GM12878 (cell line): Measurements from ENCODE around the gene OR9Q1. TPM values are rescaled to one million over a fixed set of nuclear protein-coding genes. Genes with fewer than 3 reads are reported as not detected.

Experiments
- ATAC-seq: fragments of 200-7000 bp; cut with Tn5 transposase; 3 replicates; pipeline ENCODE4 v1.9.1; 2020; ENCODE audit warnings: mild to moderate bottlenecking, moderate library complexity
- BruUV-seq: library from RNA; stranded (reverse); fragments of 400-500 nt; replicated peaks from 2 replicates; lab custom pipeline; 2021; lab: Mats Ljungman, UMichigan
- CTCF ChIA-PET: fragments of 300-600 bp; sonication (Branson Sonifier 250); formaldehyde crosslinking; extraction: SDS; loops from one replicate; lab custom pipeline; 2021; ENCODE audit warnings: inconsistent platforms; lab: Yijun Ruan, JAX
- POLR2A ChIA-PET: fragments of 350-600 bp; formaldehyde crosslinking; extraction: SDS; loops from one replicate; lab custom pipeline; 2021; ENCODE audit warnings: inconsistent platforms; lab: Charles Lee
- RAD21 ChIA-PET: fragments of 300-600 bp; sonication (Branson Sonifier 250); formaldehyde crosslinking; loops from one replicate; lab custom pipeline; 2023; ENCODE audit warnings: antibody characterized with exemption; ENCODE audit not compliant: unreplicated experiment; lab: Charles Lee
- SMC1A ChIA-PET: fragments of 300-600 bp; sonication (Branson Sonifier 250); formaldehyde crosslinking; loops from one replicate; lab custom pipeline; 2023; ENCODE audit not compliant: unreplicated experiment, uncharacterized antibody; lab: Charles Lee
- DNase-seq: peaks from one replicate; pipeline ENCODE4 v3.0.0-alpha.2; 2011; ENCODE audit warnings: low read depth, low spot score
- FAIRE-seq: peaks from 3 replicates; lab custom pipeline; 2011; peaks lifted over from hg19 to GRCh38; lab: Jason Lieb, UNC
- H2AFZ ChIP-seq: 2 replicates; pipeline ENCODE4 v1.6.0; 2011; ENCODE audit warnings: low read depth, low read length, control low read depth; ENCODE audit not compliant: control insufficient read depth
- H3K27ac ChIP-seq: 2 replicates; pipeline ENCODE4 v1.5.1; 2011; ENCODE audit warnings: control low read depth; ENCODE audit not compliant: control insufficient read depth, insufficient read depth
- H3K27me3 ChIP-seq, 2 experiments: replicated peaks in 1 of 2; 2 replicates each; pipeline versions ENCODE4 v1.6.0 to v1.6.1; 2011; ENCODE audit warnings: low read length in 1 of 2; ENCODE audit not compliant: control insufficient read depth in 2 of 2, insufficient read depth in 2 of 2
- H3K36me3 ChIP-seq, 2 experiments: 2 replicates each; pipeline ENCODE4 v1.5.1; 2011; ENCODE audit warnings: low read length in 1 of 2; ENCODE audit not compliant: control insufficient read depth in 2 of 2, insufficient read depth in 2 of 2
- H3K4me1 ChIP-seq: 2 replicates; pipeline ENCODE4 v1.6.1; 2011; ENCODE audit warnings: mild to moderate bottlenecking, low read length, moderate library complexity, mixed read lengths; ENCODE audit not compliant: control insufficient read depth, insufficient read depth
- H3K4me2 ChIP-seq: 2 replicates; pipeline ENCODE4 v1.6.0; 2011; ENCODE audit warnings: control low read depth; ENCODE audit not compliant: control insufficient read depth, insufficient read depth
- H3K4me3 ChIP-seq: fragments of 200-600 bp; sonication (generic); 2 replicates; pipeline ENCODE4 v1.5.1; 2016
- H3K79me2 ChIP-seq: 2 replicates; pipeline ENCODE4 v1.6.0; 2011; ENCODE audit warnings: low read length; ENCODE audit not compliant: control insufficient read depth, insufficient read depth
- H3K9ac ChIP-seq: 2 replicates; pipeline ENCODE4 v1.8.0; 2011; ENCODE audit warnings: low read length, control low read depth, mixed read lengths; ENCODE audit not compliant: control insufficient read depth, insufficient read depth
- H3K9me3 ChIP-seq: replicated peaks from 3 replicates; pipeline ENCODE4 v1.5.1; 2011; ENCODE audit warnings: mild to moderate bottlenecking, low read length; ENCODE audit not compliant: control insufficient read depth, insufficient read depth
- H4K20me1 ChIP-seq: 2 replicates; pipeline ENCODE4 v1.6.0; 2011; ENCODE audit not compliant: control insufficient read depth, insufficient read depth
- CEBPB ChIP-seq, 2 experiments: fragments of 150-350 bp in 1 of 2; IDR thresholded peaks; 2 replicates each; pipeline ENCODE4 v1.6.1; 2012 to 2014; ENCODE audit warnings: low read depth in 2 of 2, low read length in 2 of 2, borderline replicate concordance in 1 of 2, inconsistent platforms in 1 of 2
- GATAD2B ChIP-seq: fragments of 450-650 bp; conservative IDR thresholded peaks from 2 replicates; pipeline ENCODE4 v1.6.1; 2017; ENCODE audit warnings: low read depth, mild to moderate bottlenecking, moderate library complexity
- KLF5 ChIP-seq: fragments of 450-650 bp; IDR thresholded peaks from 2 replicates; pipeline ENCODE4 v1.6.1; 2014; ENCODE audit warnings: mild to moderate bottlenecking; ENCODE audit not compliant: partially characterized antibody
- PAX8 ChIP-seq: fragments of 450-650 bp; IDR thresholded peaks from 2 replicates; pipeline ENCODE4 v1.6.1; 2017; ENCODE audit warnings: mild to moderate bottlenecking, moderate library complexity
- SREBF2 ChIP-seq: IDR thresholded peaks from 2 replicates; pipeline ENCODE4 v1.6.1; 2012; ENCODE audit warnings: mild to moderate bottlenecking, low read length
- TCF12 ChIP-seq: IDR thresholded peaks from 2 replicates; pipeline ENCODE4 v1.6.1; 2011; ENCODE audit warnings: low read depth, mild to moderate bottlenecking, low read length
- ZBTB11 ChIP-seq: fragments of 450-650 bp; formaldehyde crosslinking; IDR thresholded peaks from 2 replicates; pipeline ENCODE4 v1.5.0; 2022; ENCODE audit warnings: mild to moderate bottlenecking, missing genetic modification characterization
- ZNF592 ChIP-seq: fragments of 450-650 bp; IDR thresholded peaks from 2 replicates; pipeline ENCODE4 v1.6.1; 2017; ENCODE audit warnings: mild to moderate bottlenecking, moderate library complexity
- ZZZ3 ChIP-seq: IDR thresholded peaks from 2 replicates; pipeline ENCODE4 v1.6.1; 2011; ENCODE audit warnings: low read depth; ENCODE audit not compliant: control insufficient read depth, insufficient read length
- WGBS: methylation state at CpG from one replicate; pipeline ENCODE4 v1.1.6; 2016; ENCODE audit warnings: low lambda C conversion rate; ENCODE audit not compliant: insufficient replicate concordance, insufficient coverage; ENCODE audit errors: missing lambda C conversion rate; 5-methylcytosine and 5-hydroxymethylcytosine counted together
- in situ Hi-C: fragments of 300-500 bp; cut with MboI; formaldehyde crosslinking; loops from 9 replicates; pipeline ENCODE4 v1.14.3; 2018; ENCODE audit warnings: mixed read lengths
- intact Hi-C: fragments of 100-400 bp; cut with micrococcal nuclease; formaldehyde crosslinking; loops from one replicate; pipeline ENCODE4 v1.14.2; 2022; ENCODE audit not compliant: unreplicated experiment
- polyA plus RNA-seq, 11 experiments: library from polyadenylated mRNA; depleted of rRNA in 4 of 11; unstranded in 6 of 11; stranded (reverse) in 5 of 11; fragments of >200 nt; fragmentation: Nextera tagmentation in 4 of 11; fragmentation: Illumina TruSeq in 1 of 11; extraction: Ambion mirVana in 4 of 11; extraction: Trizol in 1 of 11; gene quantifications; 1 replicate in 1 of 11; 2 replicates in 10 of 11; pipeline versions ENCODE4 v1.2.1 to v1.2.3, GENCODE V29; 2011 to 2016; ENCODE audit warnings: inconsistent platforms in 2 of 11, missing spikeins in 2 of 11, low read depth in 1 of 11
- total RNA-seq, 4 experiments: library from RNA; depleted of rRNA in 3 of 4; stranded (reverse); fragments of >200 nt in 3 of 4; fragmentation: Illumina TruSeq in 1 of 4; extraction: Trizol in 1 of 4; gene quantifications; 2 replicates each; pipeline versions ENCODE4 v1.2.1 to v1.2.3, GENCODE V29; 2013 to 2021
- TF ChIP-seq, protein P1 (sequence below): IDR thresholded peaks from 2 replicates; pipeline ENCODE4 v1.6.1; 2012; ENCODE audit warnings: low read depth, low read length, improper control_type of control experiment
- TF ChIP-seq, protein P2 (sequence below): fragments of 450-650 bp; IDR thresholded peaks from 2 replicates; pipeline ENCODE4 v1.6.1; 2017; ENCODE audit warnings: low read depth, mild to moderate bottlenecking, moderate library complexity
- TF ChIP-seq, protein P3 (sequence below): fragments of 450-650 bp; conservative IDR thresholded peaks from 2 replicates; pipeline ENCODE4 v1.6.1; 2017; ENCODE audit warnings: mild to moderate bottlenecking, moderate library complexity

OR9Q1 gene
- total and polyA plus RNA-seq, 10 of the 15 experiments (the other 5 are each of a cell fraction or from before 2014, with no cell fraction given): not detected

GRCh38 chr11:58164389-58164788, 140.7 kb downstream of the OR9Q1 start:
- Histone ChIP-seq H3K9me3 (no peaks in the 10 kb centered on the region), H3K36me3 (no peaks in the 10 kb centered on the region), H2AFZ (no peak overlapping the region), H3K27me3 (no peaks in the 10 kb centered on the region; a peak in 1 of 4 replicates), H3K9ac (no peak overlapping the region), H3K4me1 (no peaks in the 10 kb centered on the region), H3K79me2 (no peaks in the 10 kb centered on the region), H3K4me2 (no peak overlapping the region), H3K4me3 (no peak overlapping the region), H3K27ac (no peak overlapping the region), H4K20me1 (no peaks in the 10 kb centered on the region)
- CTCF ChIA-PET: no interaction called here
- in situ Hi-C loops (no loop called here), intact Hi-C loops (no loop called here)
- FAIRE-seq (no peak), ATAC-seq (no peak), DNase-seq (no peak)
- SMC1A ChIA-PET: no interaction called here
- no TSS peak for BruUV-seq
- POLR2A ChIA-PET: no interaction called here
- RAD21 ChIA-PET: no interaction called here
- WGBS: 20% methylated on average over 4 of the region's 4 CpGs
- TF ChIP-seq ZZZ3: no peak
- TF ChIP-seq CEBPB (IDR thresholded peaks at IDR 0.05; ENCODE audit: borderline replicate concordance in 1 of 2, low read depth in 2 of 2, low read length in 2 of 2): no peak
- TF ChIP-seq ZBTB11: no peak
- no peak for TF ChIP-seq PAX8
- no peak for TF ChIP-seq ZNF592
- TF ChIP-seq, protein P1, sequence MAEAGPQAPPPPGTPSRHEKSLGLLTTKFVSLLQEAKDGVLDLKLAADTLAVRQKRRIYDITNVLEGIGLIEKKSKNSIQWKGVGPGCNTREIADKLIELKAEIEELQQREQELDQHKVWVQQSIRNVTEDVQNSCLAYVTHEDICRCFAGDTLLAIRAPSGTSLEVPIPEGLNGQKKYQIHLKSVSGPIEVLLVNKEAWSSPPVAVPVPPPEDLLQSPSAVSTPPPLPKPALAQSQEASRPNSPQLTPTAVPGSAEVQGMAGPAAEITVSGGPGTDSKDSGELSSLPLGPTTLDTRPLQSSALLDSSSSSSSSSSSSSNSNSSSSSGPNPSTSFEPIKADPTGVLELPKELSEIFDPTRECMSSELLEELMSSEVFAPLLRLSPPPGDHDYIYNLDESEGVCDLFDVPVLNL: no peak
- TF ChIP-seq SREBF2: no peak
- TF ChIP-seq, protein P2, sequence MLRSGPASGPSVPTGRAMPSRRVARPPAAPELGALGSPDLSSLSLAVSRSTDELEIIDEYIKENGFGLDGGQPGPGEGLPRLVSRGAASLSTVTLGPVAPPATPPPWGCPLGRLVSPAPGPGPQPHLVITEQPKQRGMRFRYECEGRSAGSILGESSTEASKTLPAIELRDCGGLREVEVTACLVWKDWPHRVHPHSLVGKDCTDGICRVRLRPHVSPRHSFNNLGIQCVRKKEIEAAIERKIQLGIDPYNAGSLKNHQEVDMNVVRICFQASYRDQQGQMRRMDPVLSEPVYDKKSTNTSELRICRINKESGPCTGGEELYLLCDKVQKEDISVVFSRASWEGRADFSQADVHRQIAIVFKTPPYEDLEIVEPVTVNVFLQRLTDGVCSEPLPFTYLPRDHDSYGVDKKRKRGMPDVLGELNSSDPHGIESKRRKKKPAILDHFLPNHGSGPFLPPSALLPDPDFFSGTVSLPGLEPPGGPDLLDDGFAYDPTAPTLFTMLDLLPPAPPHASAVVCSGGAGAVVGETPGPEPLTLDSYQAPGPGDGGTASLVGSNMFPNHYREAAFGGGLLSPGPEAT: no peak
- no peak for TF ChIP-seq KLF5
- no peak for TF ChIP-seq TCF12
- TF ChIP-seq, protein P3, sequence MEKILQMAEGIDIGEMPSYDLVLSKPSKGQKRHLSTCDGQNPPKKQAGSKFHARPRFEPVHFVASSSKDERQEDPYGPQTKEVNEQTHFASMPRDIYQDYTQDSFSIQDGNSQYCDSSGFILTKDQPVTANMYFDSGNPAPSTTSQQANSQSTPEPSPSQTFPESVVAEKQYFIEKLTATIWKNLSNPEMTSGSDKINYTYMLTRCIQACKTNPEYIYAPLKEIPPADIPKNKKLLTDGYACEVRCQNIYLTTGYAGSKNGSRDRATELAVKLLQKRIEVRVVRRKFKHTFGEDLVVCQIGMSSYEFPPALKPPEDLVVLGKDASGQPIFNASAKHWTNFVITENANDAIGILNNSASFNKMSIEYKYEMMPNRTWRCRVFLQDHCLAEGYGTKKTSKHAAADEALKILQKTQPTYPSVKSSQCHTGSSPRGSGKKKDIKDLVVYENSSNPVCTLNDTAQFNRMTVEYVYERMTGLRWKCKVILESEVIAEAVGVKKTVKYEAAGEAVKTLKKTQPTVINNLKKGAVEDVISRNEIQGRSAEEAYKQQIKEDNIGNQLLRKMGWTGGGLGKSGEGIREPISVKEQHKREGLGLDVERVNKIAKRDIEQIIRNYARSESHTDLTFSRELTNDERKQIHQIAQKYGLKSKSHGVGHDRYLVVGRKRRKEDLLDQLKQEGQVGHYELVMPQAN: no peak
- TF ChIP-seq GATAD2B: no peak
